H1 (cell line): ENCODE measurements around the gene WSCD2. TPM values are rescaled to one million over a fixed set of nuclear protein-coding genes. Genes with fewer than 3 reads are reported as not detected.

Source experiments
- CTCF ChIA-PET: fragments of 300-600 bp; sonication (Branson Sonifier 250); formaldehyde crosslinking; loops from one replicate; lab custom pipeline; 2021; ENCODE audit not compliant: partially characterized antibody; lab: Charles Lee
- POLR2A ChIA-PET: fragments of 300-600 bp; sonication (Branson Sonifier 250); formaldehyde crosslinking; loops from one replicate; lab custom pipeline; 2021; ENCODE audit warnings: inconsistent platforms; ENCODE audit not compliant: partially characterized antibody; lab: Charles Lee
- DNase-seq, 2 experiments: peaks; one replicate each; pipeline versions ENCODE4 v3.0.0 to v3.0.0-alpha.2; 2010 to 2022; ENCODE audit warnings: low spot score in 2 of 2, low read depth in 1 of 2, mixed read lengths in 1 of 2
- FAIRE-seq: peaks from 2 replicates; lab custom pipeline; 2011; peaks lifted over from hg19 to GRCh38; lab: Jason Lieb, UNC
- H2AFZ ChIP-seq: 2 replicates; pipeline ENCODE4 v1.8.1; 2012; ENCODE audit warnings: low read length, inconsistent platforms
- H2AK5ac ChIP-seq: 2 replicates; pipeline ENCODE4 v1.6.1; 2013; ENCODE audit warnings: low read depth, low read length
- H2BK120ac ChIP-seq: replicated peaks from 2 replicates; pipeline ENCODE3; 2013; ENCODE audit warnings: low read depth, low read length, inconsistent platforms
- H2BK12ac ChIP-seq: 2 replicates; pipeline ENCODE4 v1.6.1; 2013; ENCODE audit warnings: low read depth, low read length
- H2BK15ac ChIP-seq: 2 replicates; pipeline ENCODE4 v1.6.1; 2013; ENCODE audit warnings: low read length
- H2BK20ac ChIP-seq: 2 replicates; pipeline ENCODE4 v1.6.1; 2013; ENCODE audit warnings: low read length
- H2BK5ac ChIP-seq: 2 replicates; pipeline ENCODE4 v1.6.1; 2013; ENCODE audit warnings: low read depth, low read length
- H3K14ac ChIP-seq: 2 replicates; pipeline ENCODE4 v1.6.1; 2013; ENCODE audit warnings: inconsistent platforms; ENCODE audit not compliant: insufficient read length
- H3K18ac ChIP-seq: 2 replicates; pipeline ENCODE4 v1.6.1; 2013; ENCODE audit warnings: low read length; ENCODE audit errors: extremely low read depth
- H3K23ac ChIP-seq: 2 replicates; pipeline ENCODE4 v1.6.1; 2013; ENCODE audit warnings: inconsistent platforms; ENCODE audit not compliant: insufficient read length
- H3K23me2 ChIP-seq: 2 replicates; pipeline ENCODE4 v1.6.1; 2013; ENCODE audit warnings: low read depth, low read length
- H3K27ac ChIP-seq: 2 replicates; pipeline ENCODE4 v1.6.1; 2011; ENCODE audit warnings: low read depth, low read length, inconsistent platforms
- H3K27me3 ChIP-seq, 4 experiments: replicated peaks in 1 of 4; 1 replicate in 1 of 4; 2 replicates in 3 of 4; pipeline versions ENCODE4 v1.6.1 to v1.8.1; 2011 to 2013; ENCODE audit warnings: low read length in 3 of 4, mild to moderate bottlenecking in 3 of 4, inconsistent platforms in 2 of 4, mixed read lengths in 2 of 4, moderate library complexity in 1 of 4; ENCODE audit not compliant: control insufficient read depth in 3 of 4, insufficient read depth in 3 of 4; ENCODE audit errors: extremely low read depth in 1 of 4
- H3K36me3 ChIP-seq, 4 experiments: 2 replicates each; pipeline versions ENCODE4 v1.6.1 to v1.8.1; 2011 to 2013; ENCODE audit warnings: mild to moderate bottlenecking in 4 of 4, low read length in 3 of 4, moderate library complexity in 2 of 4, control low read depth in 1 of 4, inconsistent platforms in 1 of 4; ENCODE audit not compliant: insufficient read depth in 4 of 4, control insufficient read depth in 2 of 4
- H3K4ac ChIP-seq: replicated peaks from 2 replicates; pipeline ENCODE3; 2013; ENCODE audit warnings: low read length, low read depth, mixed read lengths, inconsistent platforms; ENCODE audit not compliant: insufficient read length
- H3K4me1 ChIP-seq, 4 experiments: replicated peaks in 1 of 4; 1 replicate in 1 of 4; 2 replicates in 3 of 4; pipeline versions ENCODE4 v1.6.1 to v1.8.1; 2011 to 2013; ENCODE audit warnings: low read length in 3 of 4, inconsistent platforms in 2 of 4, mixed read lengths in 1 of 4; ENCODE audit not compliant: insufficient read depth in 4 of 4, control insufficient read depth in 3 of 4
- H3K4me2 ChIP-seq, 2 experiments: 2 replicates each; pipeline versions ENCODE4 v1.6.1 to v1.8.1; 2011 to 2013; ENCODE audit warnings: low read depth in 2 of 2, low read length in 2 of 2, control low read depth in 1 of 2, inconsistent platforms in 1 of 2, mild to moderate bottlenecking in 1 of 2; ENCODE audit not compliant: insufficient read depth in 1 of 2
- H3K4me3 ChIP-seq, 4 experiments: fragments of 200-600, 300-600 bp in 1 of 4; sonication (generic), shearing (Covaris generic), sonication (Bioruptor Twin) in 1 of 4; 2 replicates each; pipeline versions ENCODE4 v1.5.1 to v1.8.1; 2011 to 2016; ENCODE audit warnings: low read length in 4 of 4, low read depth in 3 of 4, control low read depth in 2 of 4, inconsistent platforms in 2 of 4, mild to moderate bottlenecking in 2 of 4, mixed read lengths in 1 of 4, moderate library complexity in 1 of 4; ENCODE audit not compliant: insufficient read depth in 2 of 4; ENCODE audit errors: extremely low read depth in 1 of 4
- H3K56ac ChIP-seq: replicated peaks from 2 replicates; pipeline ENCODE3; 2013; ENCODE audit warnings: low read depth, mild to moderate bottlenecking, mixed read lengths, low read length, inconsistent platforms; ENCODE audit not compliant: insufficient read length
- H3K79me1 ChIP-seq: 2 replicates; pipeline ENCODE4 v1.6.1; 2013; ENCODE audit warnings: low read depth, low read length, control low read depth
- H3K79me2 ChIP-seq, 2 experiments: 2 replicates each; pipeline versions ENCODE4 v1.6.1 to v1.8.1; 2012 to 2013; ENCODE audit warnings: low read length in 2 of 2, mild to moderate bottlenecking in 2 of 2, inconsistent platforms in 1 of 2; ENCODE audit not compliant: insufficient read depth in 2 of 2, control insufficient read depth in 1 of 2
- H3K9ac ChIP-seq, 4 experiments: replicated peaks in 1 of 4; 1 replicate in 1 of 4; 2 replicates in 3 of 4; pipeline versions ENCODE4 v1.6.1 to v1.8.1; 2011 to 2013; ENCODE audit warnings: low read depth in 3 of 4, low read length in 3 of 4, control low read depth in 2 of 4, mild to moderate bottlenecking in 2 of 4, moderate library complexity in 2 of 4, inconsistent platforms in 1 of 4; ENCODE audit errors: extremely low read depth in 1 of 4
- H3K9me3 ChIP-seq, 2 experiments: 2 replicates each; pipeline versions ENCODE4 v1.6.1 to v1.8.1; 2012 to 2013; ENCODE audit warnings: mild to moderate bottlenecking in 2 of 2, moderate library complexity in 2 of 2, control low read depth in 1 of 2, inconsistent platforms in 1 of 2, low read depth in 1 of 2, low read length in 1 of 2, mixed read lengths in 1 of 2; ENCODE audit not compliant: insufficient read depth in 2 of 2
- H4K20me1 ChIP-seq, 2 experiments: replicated peaks in 1 of 2; 2 replicates each; pipeline versions ENCODE3 to v1.8.1; 2011 to 2013; ENCODE audit warnings: inconsistent platforms in 2 of 2, low read length in 2 of 2, mild to moderate bottlenecking in 1 of 2; ENCODE audit not compliant: insufficient read depth in 2 of 2, control insufficient read depth in 1 of 2
- H4K5ac ChIP-seq: 2 replicates; pipeline ENCODE4 v1.6.1; 2013; ENCODE audit warnings: low read length, low read depth, mixed read lengths, inconsistent platforms; ENCODE audit not compliant: insufficient read length
- H4K8ac ChIP-seq: 2 replicates; pipeline ENCODE4 v1.8.0; 2013; ENCODE audit warnings: mild to moderate bottlenecking, moderate library complexity, low read length, inconsistent platforms; ENCODE audit not compliant: insufficient read depth; ENCODE audit errors: extremely low read depth
- H4K91ac ChIP-seq: replicated peaks from 2 replicates; pipeline ENCODE3; 2013; ENCODE audit warnings: low read length, mixed read lengths, inconsistent platforms; ENCODE audit not compliant: insufficient read length
- CTBP2 ChIP-seq: IDR thresholded peaks from 2 replicates; pipeline ENCODE4 v1.7.0; 2011; ENCODE audit warnings: borderline replicate concordance, mild to moderate bottlenecking, moderate library complexity, mixed read lengths, low read length; ENCODE audit not compliant: insufficient read depth, insufficient read length
- SIN3A ChIP-seq, 2 experiments: IDR thresholded peaks in 1 of 2; conservative IDR thresholded peaks in 1 of 2; 2 replicates each; pipeline ENCODE4 v1.6.1; 2011 to 2012; ENCODE audit warnings: low read length in 2 of 2, improper control_type of control experiment in 1 of 2, low read depth in 1 of 2, mild to moderate bottlenecking in 1 of 2
- SIRT6 ChIP-seq: IDR thresholded peaks from one replicate; pipeline ENCODE4 v1.7.1; 2012; ENCODE audit warnings: low read length, inconsistent platforms
- SIX5 ChIP-seq: IDR thresholded peaks from 2 replicates; pipeline ENCODE4 v1.6.1; 2011; ENCODE audit warnings: mild to moderate bottlenecking, low read depth, low read length
- TBP ChIP-seq: IDR thresholded peaks from 2 replicates; pipeline ENCODE4 v1.6.1; 2011; ENCODE audit warnings: low read depth, low read length, improper control_type of control experiment
- ZNF274 ChIP-seq: IDR thresholded peaks from 2 replicates; pipeline ENCODE4 v1.7.0; 2012; ENCODE audit warnings: low read length, borderline replicate concordance; ENCODE audit errors: extremely low read depth
- WGBS, 2 experiments: shearing (Covaris generic) in 1 of 2; methylation state at CpG; one replicate each; pipeline versions ENCODE4 v1.1.6 to v1.1.7; 2013 to 2015; ENCODE audit warnings: low lambda C conversion rate in 2 of 2, mixed read lengths in 2 of 2, inconsistent platforms in 1 of 2, low coverage in 1 of 2, missing lambda C conversion rate in 1 of 2; ENCODE audit not compliant: insufficient replicate concordance in 2 of 2, insufficient coverage in 1 of 2, insufficient read length in 1 of 2; ENCODE audit errors: extremely low coverage in 1 of 2, missing lambda C conversion rate in 1 of 2; 5-methylcytosine and 5-hydroxymethylcytosine counted together
- polyA plus RNA-seq, 7 experiments: library from polyadenylated mRNA; depleted of rRNA in 3 of 7; stranded (reverse) in 5 of 7; unstranded in 2 of 7; fragments of >200 nt in 5 of 7; fragments of 200-250 nt in 2 of 7; gene quantifications; 1 replicate in 5 of 7; 2 replicates in 1 of 7; 4 replicates in 1 of 7; pipeline versions ENCODE4 v1.2.1 to v1.2.3, GENCODE V29; 2011 to 2013; ENCODE audit warnings: missing spikeins in 2 of 7, mixed read lengths in 2 of 7
- total RNA-seq: library from RNA; stranded (reverse); fragmentation: NEBNext Ultra II Directional; extraction: Animal tissue kit (Norgen Biotek cat#: 25700); gene quantifications from 2 replicates; pipeline ENCODE4 v1.2.1, GENCODE V29; 2021
- TF ChIP-seq, protein P1 (sequence below): IDR thresholded peaks from 2 replicates; pipeline ENCODE4 v1.6.1; 2011; ENCODE audit warnings: low read length, improper control_type of control experiment
- TF ChIP-seq, protein P2 (sequence below): IDR thresholded peaks from 2 replicates; pipeline ENCODE4 v1.6.1; 2011; ENCODE audit warnings: low read depth, mild to moderate bottlenecking, low read length; ENCODE audit not compliant: insufficient read depth
- TF ChIP-seq, protein P3 (sequence below), 3 experiments: IDR thresholded peaks; 1 replicate in 2 of 3; 2 replicates in 1 of 3; pipeline versions ENCODE4 v1.5.1 to v1.6.1; 2011; ENCODE audit warnings: low read length in 3 of 3, mild to moderate bottlenecking in 3 of 3, inconsistent platforms in 2 of 3, low read depth in 1 of 3, moderate library complexity in 1 of 3; ENCODE audit not compliant: insufficient read depth in 1 of 3; ENCODE audit errors: control extremely low read depth in 1 of 3

WSCD2 gene
- total and polyA plus RNA-seq, 2 of the 8 experiments (the other 6 are each of a cell fraction or from before 2014, with no cell fraction given): 1.3 to 2.2 TPM

GRCh38 chr12:108196921-108197320 is 67.8 kb downstream of the WSCD2 start:
- Histone ChIP-seq H2BK15ac (no peak overlapping the region), H3K9me3 (no peaks in the 10 kb centered on the region), H3K56ac (no peak overlapping the region), H2BK12ac (no peak overlapping the region), H4K91ac (no peak overlapping the region), H3K23me2 (peaks cover 3% of the 10 kb centered on the region; the same call in 1 of the 2 replicates), H2BK20ac (no peak overlapping the region), H3K4me3 (no peak overlapping the region), H2BK120ac (no peak overlapping the region), H2AFZ (no peak overlapping the region), H2AK5ac (no peak overlapping the region), H3K79me2 (no peaks in the 10 kb centered on the region), H4K5ac (no peak overlapping the region), H3K4ac (no peak overlapping the region), H3K27ac (no peak overlapping the region), H3K9ac (no peak overlapping the region), H3K18ac (no peak overlapping the region), H3K4me2 (no peak overlapping the region), H3K36me3 (no peaks in the 10 kb centered on the region), H3K14ac (no peak overlapping the region), H3K27me3 (no peaks in the 10 kb centered on the region), H3K4me1 (peaks cover 0 to 2% (median 0%) of the 10 kb centered on the region in 4 experiments; a peak in 2 of 7 replicates), H2BK5ac (no peak overlapping the region), H3K23ac (no peak overlapping the region), H4K8ac (no peak overlapping the region), H3K79me1 (no peaks in the 10 kb centered on the region), H4K20me1 (peaks cover 0 to 2% of the 10 kb centered on the region in 2 experiments)
- DNase-seq (no peak), FAIRE-seq (no peak)
- CTCF ChIA-PET: interaction anchor here (1.1 to 5.9 kb wide), 8 partner anchors 18 to 298 kb away, joined by 3 to 47 read pairs (median 16); partner anchors contain the start of gene WSCD2
- 92% methylated on average over 2 of the region's 2 CpGs; no CpG with 5 or more reads in 1 of the 2 experiments for WGBS, 2 experiments
- POLR2A ChIA-PET: interaction anchor here (0.6 to 0.7 kb wide), 2 partner anchors 11 to 1614 kb away, joined by 3 read pairs; partner anchors contain the start of gene RFX4
- TF ChIP-seq SIN3A (conservative IDR thresholded peaks at IDR 0.05 in 1 of 2, IDR thresholded peaks at IDR 0.05 in 1 of 2; ENCODE audit: low read depth in 1 of 2, low read length in 2 of 2): no peak
- no peak for TF ChIP-seq SIRT6
- TF ChIP-seq CTBP2: no peak
- TF ChIP-seq, protein P1, sequence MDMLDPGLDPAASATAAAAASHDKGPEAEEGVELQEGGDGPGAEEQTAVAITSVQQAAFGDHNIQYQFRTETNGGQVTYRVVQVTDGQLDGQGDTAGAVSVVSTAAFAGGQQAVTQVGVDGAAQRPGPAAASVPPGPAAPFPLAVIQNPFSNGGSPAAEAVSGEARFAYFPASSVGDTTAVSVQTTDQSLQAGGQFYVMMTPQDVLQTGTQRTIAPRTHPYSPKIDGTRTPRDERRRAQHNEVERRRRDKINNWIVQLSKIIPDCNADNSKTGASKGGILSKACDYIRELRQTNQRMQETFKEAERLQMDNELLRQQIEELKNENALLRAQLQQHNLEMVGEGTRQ: no peak
- TF ChIP-seq, protein P2, sequence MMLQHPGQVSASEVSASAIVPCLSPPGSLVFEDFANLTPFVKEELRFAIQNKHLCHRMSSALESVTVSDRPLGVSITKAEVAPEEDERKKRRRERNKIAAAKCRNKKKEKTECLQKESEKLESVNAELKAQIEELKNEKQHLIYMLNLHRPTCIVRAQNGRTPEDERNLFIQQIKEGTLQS: no peak
- TF ChIP-seq, protein P3, sequence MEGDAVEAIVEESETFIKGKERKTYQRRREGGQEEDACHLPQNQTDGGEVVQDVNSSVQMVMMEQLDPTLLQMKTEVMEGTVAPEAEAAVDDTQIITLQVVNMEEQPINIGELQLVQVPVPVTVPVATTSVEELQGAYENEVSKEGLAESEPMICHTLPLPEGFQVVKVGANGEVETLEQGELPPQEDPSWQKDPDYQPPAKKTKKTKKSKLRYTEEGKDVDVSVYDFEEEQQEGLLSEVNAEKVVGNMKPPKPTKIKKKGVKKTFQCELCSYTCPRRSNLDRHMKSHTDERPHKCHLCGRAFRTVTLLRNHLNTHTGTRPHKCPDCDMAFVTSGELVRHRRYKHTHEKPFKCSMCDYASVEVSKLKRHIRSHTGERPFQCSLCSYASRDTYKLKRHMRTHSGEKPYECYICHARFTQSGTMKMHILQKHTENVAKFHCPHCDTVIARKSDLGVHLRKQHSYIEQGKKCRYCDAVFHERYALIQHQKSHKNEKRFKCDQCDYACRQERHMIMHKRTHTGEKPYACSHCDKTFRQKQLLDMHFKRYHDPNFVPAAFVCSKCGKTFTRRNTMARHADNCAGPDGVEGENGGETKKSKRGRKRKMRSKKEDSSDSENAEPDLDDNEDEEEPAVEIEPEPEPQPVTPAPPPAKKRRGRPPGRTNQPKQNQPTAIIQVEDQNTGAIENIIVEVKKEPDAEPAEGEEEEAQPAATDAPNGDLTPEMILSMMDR (IDR thresholded peaks at IDR 0.05; ENCODE audit: control extremely low read depth in 1 of 3, insufficient read depth in 1 of 3, low read depth in 1 of 3, low read length in 3 of 3): no peak
- no peak for TF ChIP-seq SIX5
- no peak for TF ChIP-seq ZNF274
- TF ChIP-seq TBP: no peak
